ENCODE results near the gene GABRB1.

DNA sequence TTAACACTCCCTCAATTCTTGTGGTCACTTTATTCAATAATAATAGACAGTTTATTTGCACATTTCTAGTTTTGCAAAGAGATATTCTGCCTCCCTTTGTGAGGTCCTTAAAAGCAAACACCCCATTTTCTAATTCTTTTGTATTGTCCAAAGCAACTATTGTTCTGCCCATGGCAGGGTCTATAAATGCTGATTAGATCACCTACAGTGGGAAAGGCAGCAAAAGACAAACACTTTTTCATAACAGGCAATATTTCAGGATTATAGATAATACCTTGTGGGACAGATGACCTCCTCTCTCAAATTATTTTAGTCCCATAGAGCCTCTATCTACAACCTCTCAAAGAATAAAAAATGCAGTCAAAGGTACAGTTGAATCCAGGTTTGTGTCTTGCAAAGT, 403.6 kb downstream of the GABRB1 start:
- TF ChIP-seq, protein P1, sequence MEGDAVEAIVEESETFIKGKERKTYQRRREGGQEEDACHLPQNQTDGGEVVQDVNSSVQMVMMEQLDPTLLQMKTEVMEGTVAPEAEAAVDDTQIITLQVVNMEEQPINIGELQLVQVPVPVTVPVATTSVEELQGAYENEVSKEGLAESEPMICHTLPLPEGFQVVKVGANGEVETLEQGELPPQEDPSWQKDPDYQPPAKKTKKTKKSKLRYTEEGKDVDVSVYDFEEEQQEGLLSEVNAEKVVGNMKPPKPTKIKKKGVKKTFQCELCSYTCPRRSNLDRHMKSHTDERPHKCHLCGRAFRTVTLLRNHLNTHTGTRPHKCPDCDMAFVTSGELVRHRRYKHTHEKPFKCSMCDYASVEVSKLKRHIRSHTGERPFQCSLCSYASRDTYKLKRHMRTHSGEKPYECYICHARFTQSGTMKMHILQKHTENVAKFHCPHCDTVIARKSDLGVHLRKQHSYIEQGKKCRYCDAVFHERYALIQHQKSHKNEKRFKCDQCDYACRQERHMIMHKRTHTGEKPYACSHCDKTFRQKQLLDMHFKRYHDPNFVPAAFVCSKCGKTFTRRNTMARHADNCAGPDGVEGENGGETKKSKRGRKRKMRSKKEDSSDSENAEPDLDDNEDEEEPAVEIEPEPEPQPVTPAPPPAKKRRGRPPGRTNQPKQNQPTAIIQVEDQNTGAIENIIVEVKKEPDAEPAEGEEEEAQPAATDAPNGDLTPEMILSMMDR (conservative IDR thresholded peaks at IDR 0.05; ENCODE audit: low read depth in 2 of 2), result no peak
- no peak for TF ChIP-seq POLR2AphosphoS5 (IDR thresholded peaks at IDR 0.05; ENCODE audit: low read depth)
- TF ChIP-seq JUNB (IDR thresholded peaks at IDR 0.05; ENCODE audit: unreplicated experiment), result no peak
- TF ChIP-seq, protein P2, sequence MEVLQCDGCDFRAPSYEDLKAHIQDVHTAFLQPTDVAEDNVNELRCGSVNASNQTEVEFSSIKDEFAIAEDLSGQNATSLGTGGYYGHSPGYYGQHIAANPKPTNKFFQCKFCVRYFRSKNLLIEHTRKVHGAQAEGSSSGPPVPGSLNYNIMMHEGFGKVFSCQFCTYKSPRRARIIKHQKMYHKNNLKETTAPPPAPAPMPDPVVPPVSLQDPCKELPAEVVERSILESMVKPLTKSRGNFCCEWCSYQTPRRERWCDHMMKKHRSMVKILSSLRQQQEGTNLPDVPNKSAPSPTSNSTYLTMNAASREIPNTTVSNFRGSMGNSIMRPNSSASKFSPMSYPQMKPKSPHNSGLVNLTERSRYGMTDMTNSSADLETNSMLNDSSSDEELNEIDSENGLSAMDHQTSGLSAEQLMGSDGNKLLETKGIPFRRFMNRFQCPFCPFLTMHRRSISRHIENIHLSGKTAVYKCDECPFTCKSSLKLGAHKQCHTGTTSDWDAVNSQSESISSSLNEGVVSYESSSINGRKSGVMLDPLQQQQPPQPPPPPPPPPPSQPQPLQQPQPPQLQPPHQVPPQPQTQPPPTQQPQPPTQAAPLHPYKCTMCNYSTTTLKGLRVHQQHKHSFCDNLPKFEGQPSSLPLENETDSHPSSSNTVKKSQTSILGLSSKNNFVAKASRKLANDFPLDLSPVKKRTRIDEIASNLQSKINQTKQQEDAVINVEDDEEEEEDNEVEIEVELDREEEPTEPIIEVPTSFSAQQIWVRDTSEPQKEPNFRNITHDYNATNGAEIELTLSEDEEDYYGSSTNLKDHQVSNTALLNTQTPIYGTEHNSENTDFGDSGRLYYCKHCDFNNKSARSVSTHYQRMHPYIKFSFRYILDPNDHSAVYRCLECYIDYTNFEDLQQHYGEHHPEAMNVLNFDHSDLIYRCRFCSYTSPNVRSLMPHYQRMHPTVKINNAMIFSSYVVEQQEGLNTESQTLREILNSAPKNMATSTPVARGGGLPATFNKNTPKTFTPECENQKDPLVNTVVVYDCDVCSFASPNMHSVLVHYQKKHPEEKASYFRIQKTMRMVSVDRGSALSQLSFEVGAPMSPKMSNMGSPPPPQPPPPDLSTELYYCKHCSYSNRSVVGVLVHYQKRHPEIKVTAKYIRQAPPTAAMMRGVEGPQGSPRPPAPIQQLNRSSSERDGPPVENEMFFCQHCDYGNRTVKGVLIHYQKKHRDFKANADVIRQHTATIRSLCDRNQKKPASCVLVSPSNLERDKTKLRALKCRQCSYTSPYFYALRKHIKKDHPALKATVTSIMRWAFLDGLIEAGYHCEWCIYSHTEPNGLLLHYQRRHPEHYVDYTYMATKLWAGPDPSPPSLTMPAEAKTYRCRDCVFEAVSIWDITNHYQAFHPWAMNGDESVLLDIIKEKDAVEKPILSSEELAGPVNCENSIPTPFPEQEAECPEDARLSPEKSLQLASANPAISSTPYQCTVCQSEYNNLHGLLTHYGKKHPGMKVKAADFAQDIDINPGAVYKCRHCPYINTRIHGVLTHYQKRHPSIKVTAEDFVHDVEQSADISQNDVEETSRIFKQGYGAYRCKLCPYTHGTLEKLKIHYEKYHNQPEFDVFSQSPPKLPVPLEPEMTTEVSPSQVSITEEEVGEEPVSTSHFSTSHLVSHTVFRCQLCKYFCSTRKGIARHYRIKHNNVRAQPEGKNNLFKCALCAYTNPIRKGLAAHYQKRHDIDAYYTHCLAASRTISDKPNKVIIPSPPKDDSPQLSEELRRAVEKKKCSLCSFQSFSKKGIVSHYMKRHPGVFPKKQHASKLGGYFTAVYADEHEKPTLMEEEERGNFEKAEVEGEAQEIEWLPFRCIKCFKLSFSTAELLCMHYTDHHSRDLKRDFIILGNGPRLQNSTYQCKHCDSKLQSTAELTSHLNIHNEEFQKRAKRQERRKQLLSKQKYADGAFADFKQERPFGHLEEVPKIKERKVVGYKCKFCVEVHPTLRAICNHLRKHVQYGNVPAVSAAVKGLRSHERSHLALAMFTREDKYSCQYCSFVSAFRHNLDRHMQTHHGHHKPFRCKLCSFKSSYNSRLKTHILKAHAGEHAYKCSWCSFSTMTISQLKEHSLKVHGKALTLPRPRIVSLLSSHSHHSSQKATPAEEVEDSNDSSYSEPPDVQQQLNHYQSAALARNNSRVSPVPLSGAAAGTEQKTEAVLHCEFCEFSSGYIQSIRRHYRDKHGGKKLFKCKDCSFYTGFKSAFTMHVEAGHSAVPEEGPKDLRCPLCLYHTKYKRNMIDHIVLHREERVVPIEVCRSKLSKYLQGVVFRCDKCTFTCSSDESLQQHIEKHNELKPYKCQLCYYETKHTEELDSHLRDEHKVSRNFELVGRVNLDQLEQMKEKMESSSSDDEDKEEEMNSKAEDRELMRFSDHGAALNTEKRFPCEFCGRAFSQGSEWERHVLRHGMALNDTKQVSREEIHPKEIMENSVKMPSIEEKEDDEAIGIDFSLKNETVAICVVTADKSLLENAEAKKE (CRISPR knock-in tag; IDR thresholded peaks at IDR 0.05), result no peak
- TF ChIP-seq CREB1 (CRISPR knock-in tag; IDR thresholded peaks at IDR 0.05; ENCODE audit: low read depth), result no peak
- TF ChIP-seq ZNF331 (CRISPR knock-in tag; IDR thresholded peaks at IDR 0.05; ENCODE audit: low read depth), result no peak

Data from GM23338 (cell line).